Upper lobe of left lung (tissue), 6 donors: ENCODE data around the gene ATP9B. TPM values are rescaled to one million over a fixed set of nuclear protein-coding genes. Genes with fewer than 3 reads are reported as not detected.

Experiments used
- ATAC-seq, 2 donors: fragments of 200-7000 bp; cut with Tn5 transposase; one replicate each; pipeline ENCODE4 v1.9.1; 2022; ENCODE audit warnings: mild to moderate bottlenecking in 2 of 2, moderate library complexity in 2 of 2; ENCODE audit not compliant: low FRiP score in 2 of 2
- DNase-seq, 2 donors: peaks; one replicate each; pipeline ENCODE4 v3.0.0-alpha.2; 2019 to 2020
- H3K27ac ChIP-seq, 4 donors: fragments of 200-600 bp; sonication (generic); one replicate each; pipeline ENCODE4 v1.5.1; 2016 to 2019
- H3K27me3 ChIP-seq, 4 donors: fragments of 200-600 bp; sonication (generic); one replicate each; pipeline ENCODE4 v1.5.1; 2017 to 2019
- H3K36me3 ChIP-seq, 4 donors: fragments of 200-600 bp; sonication (generic); one replicate each; pipeline ENCODE4 v1.5.1; 2016 to 2019
- H3K4me1 ChIP-seq, 4 donors: fragments of 200-600 bp; sonication (generic); one replicate each; pipeline ENCODE4 v1.5.1; 2018 to 2019
- H3K4me3 ChIP-seq, 4 donors: fragments of 200-600 bp; sonication (generic); one replicate each; pipeline ENCODE4 v1.5.1; 2017 to 2019; ENCODE audit warnings: mild to moderate bottlenecking in 2 of 4, moderate library complexity in 1 of 4
- H3K9me3 ChIP-seq, 4 donors: fragments of 200-600 bp; sonication (generic); one replicate each; pipeline ENCODE4 v1.5.1; 2018 to 2019
- EP300 ChIP-seq, 4 donors: sonication (generic); formaldehyde crosslinking; IDR thresholded peaks; one replicate each; pipeline ENCODE4 v1.5.1; 2017; ENCODE audit warnings: antibody characterized with exemption in 4 of 4, control low read depth in 2 of 4
- POLR2A ChIP-seq, 4 donors: fragments of 450-650 bp; IDR thresholded peaks; one replicate each; pipeline ENCODE4 v1.5.1; 2016 to 2017; ENCODE audit warnings: antibody characterized with exemption in 4 of 4, mild to moderate bottlenecking in 2 of 4
- POLR2AphosphoS5 ChIP-seq, 2 donors: sonication (generic); formaldehyde crosslinking; IDR thresholded peaks; one replicate each; pipeline ENCODE4 v1.5.1; 2017; ENCODE audit warnings: antibody characterized with exemption in 2 of 2
- WGBS, 2 donors: methylation state at CpG; one replicate each; pipeline ENCODE4 v1.1.5; 2017 to 2018; 5-methylcytosine and 5-hydroxymethylcytosine counted together
- total RNA-seq, 6 donors: library from RNA; depleted of rRNA in 4 of 6; stranded (reverse); fragments of >200 nt in 4 of 6; gene quantifications; one replicate each; pipeline versions ENCODE4 v1.1.0 to v1.2.1, GENCODE V29; 2016 to 2021
- TF ChIP-seq, protein P1 (sequence below), 6 experiments: fragments of 450-650 bp in 4 of 6; fragments of 200-600 bp in 2 of 6; sonication (generic) in 2 of 6; IDR thresholded peaks; one replicate each; pipeline ENCODE4 v1.5.1; 2016 to 2019; ENCODE audit warnings: antibody characterized with exemption in 6 of 6
- donor health status: DM: no; HTN: no; CAD: no; lungs with moderate emphysema.
- donor health status: DM: no; HTN: yes; CAD: no; lungs with severe emphysema.

ATP9B gene
- total RNA-seq, 6 donors from 2014 or later = 29.8 to 124 (median 49.2) TPM

DNA sequence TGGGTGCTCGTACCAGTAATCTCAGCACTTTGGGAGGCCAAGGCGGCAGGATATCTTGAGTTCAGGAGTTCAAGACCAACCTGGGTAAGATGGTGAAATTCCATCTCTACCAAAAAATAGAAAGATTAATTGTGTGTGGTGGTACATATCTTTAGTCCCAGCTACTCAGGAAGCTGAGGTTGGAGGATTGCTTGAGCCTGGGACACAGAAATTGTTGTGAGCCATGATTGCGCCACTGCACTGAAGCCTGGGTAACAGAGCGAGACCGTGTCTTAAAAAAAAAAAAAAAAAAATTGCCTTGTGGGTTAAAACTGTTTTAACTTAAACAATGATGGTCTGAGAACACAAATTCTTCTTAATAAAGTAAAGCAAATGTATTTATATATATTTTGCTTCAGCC, 49.6 kb downstream of the ATP9B start:
- no peak for ATAC-seq
- DNase-seq = no peak
- TF ChIP-seq POLR2A (IDR thresholded peaks at IDR 0.05) = no peak
- TF ChIP-seq, protein P1, sequence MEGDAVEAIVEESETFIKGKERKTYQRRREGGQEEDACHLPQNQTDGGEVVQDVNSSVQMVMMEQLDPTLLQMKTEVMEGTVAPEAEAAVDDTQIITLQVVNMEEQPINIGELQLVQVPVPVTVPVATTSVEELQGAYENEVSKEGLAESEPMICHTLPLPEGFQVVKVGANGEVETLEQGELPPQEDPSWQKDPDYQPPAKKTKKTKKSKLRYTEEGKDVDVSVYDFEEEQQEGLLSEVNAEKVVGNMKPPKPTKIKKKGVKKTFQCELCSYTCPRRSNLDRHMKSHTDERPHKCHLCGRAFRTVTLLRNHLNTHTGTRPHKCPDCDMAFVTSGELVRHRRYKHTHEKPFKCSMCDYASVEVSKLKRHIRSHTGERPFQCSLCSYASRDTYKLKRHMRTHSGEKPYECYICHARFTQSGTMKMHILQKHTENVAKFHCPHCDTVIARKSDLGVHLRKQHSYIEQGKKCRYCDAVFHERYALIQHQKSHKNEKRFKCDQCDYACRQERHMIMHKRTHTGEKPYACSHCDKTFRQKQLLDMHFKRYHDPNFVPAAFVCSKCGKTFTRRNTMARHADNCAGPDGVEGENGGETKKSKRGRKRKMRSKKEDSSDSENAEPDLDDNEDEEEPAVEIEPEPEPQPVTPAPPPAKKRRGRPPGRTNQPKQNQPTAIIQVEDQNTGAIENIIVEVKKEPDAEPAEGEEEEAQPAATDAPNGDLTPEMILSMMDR (IDR thresholded peaks at IDR 0.05) = no peak
- TF ChIP-seq POLR2AphosphoS5 (IDR thresholded peaks at IDR 0.05) = no peak
- TF ChIP-seq EP300 (IDR thresholded peaks at IDR 0.05) = no peak
- no peaks in the 10 kb centered on the region for H3K9me3 ChIP-seq
- no peaks in the 10 kb centered on the region for H3K4me1 ChIP-seq
- H3K4me3 ChIP-seq = no peak overlapping the region
- no peaks in the 10 kb centered on the region for H3K27me3 ChIP-seq
- whole genome bisulfite sequencing, 2 donors = 92 to 93% methylated on average over 5 of the region's 5 CpGs
- H3K27ac ChIP-seq = no peak overlapping the region
- H3K36me3 ChIP-seq = peaks cover 0 to 12% (median 4%) of the 10 kb centered on the region in 4 donors

DNA sequence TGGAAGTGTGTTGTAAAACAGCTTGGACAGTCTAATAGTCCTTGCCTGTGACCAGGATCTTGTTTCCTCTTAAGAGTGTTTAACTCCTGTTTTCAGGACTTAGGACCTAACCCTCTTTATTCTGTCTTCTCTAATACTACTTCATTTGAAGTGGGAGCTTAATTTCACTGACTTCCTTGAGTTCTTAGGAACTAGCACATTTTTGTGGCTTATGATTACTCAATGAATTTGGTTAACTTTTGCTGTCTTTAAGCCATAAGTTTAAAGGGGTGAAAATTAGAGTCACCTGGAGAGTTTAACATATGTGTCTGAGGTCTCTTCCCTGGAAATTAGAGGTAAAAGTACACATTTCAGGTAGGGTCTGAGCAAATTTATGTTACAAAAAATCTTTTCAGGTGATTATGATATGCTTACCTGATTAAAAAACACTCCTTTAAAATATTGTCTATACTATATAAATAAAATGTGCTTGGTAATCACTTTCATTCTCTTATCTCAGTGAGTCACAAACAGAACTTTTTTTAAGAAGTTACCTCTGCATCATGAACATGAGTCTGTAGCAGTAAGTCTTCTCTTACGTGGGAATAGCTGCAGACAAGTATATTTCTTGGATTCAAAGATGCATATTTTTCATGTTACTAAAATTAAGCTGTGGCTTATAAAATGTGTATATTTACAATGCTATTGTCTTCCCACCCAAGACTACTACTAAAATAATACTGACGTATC, 52.7 kb downstream of the ATP9B start:
- no peaks in the 10 kb centered on the region for H3K4me1 ChIP-seq
- ATAC-seq (no peak), DNase-seq (no peak)
- TF ChIP-seq, protein P1 (IDR thresholded peaks at IDR 0.05) = no peak
- TF ChIP-seq EP300 (IDR thresholded peaks at IDR 0.05) = no peak
- no peak for TF ChIP-seq POLR2A (IDR thresholded peaks at IDR 0.05)
- no peak for TF ChIP-seq POLR2AphosphoS5 (IDR thresholded peaks at IDR 0.05)
- H3K27me3 ChIP-seq = no peaks in the 10 kb centered on the region
- no peak overlapping the region for H3K27ac ChIP-seq
- H3K4me3 ChIP-seq = no peak overlapping the region
- H3K9me3 ChIP-seq = no peaks in the 10 kb centered on the region
- H3K36me3 ChIP-seq = peaks cover 0 to 12% (median 0%) of the 10 kb centered on the region in 4 donors
- WGBS, 2 donors = 86 to 92% methylated on average over 2 of the region's 2 CpGs

DNA sequence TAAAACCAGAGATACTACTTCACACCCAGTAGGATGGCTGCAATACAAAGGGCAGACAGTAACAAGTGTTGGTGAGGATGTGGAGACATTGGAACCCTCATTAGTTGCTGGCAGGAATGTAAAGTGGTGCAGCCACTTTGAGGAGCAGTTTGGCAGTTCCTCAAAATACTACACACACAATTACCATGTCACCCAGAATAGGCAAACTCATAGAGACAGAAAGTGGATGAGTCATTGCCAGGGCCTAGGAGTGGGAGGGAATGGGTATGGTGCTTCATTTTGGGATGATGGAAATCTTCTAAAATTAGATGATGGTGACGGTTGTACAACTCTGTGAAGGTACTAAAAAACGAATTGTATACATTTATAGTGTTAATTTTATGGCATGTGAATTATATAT, 54.8 kb downstream of the ATP9B start:
- no peaks in the 10 kb centered on the region for H3K27me3 ChIP-seq
- no peak overlapping the region for H3K27ac ChIP-seq
- TF ChIP-seq, protein P1 (IDR thresholded peaks at IDR 0.05) = no peak
- TF ChIP-seq POLR2A (IDR thresholded peaks at IDR 0.05) (no peak), EP300 (IDR thresholded peaks at IDR 0.05) (no peak), POLR2AphosphoS5 (IDR thresholded peaks at IDR 0.05) (no peak)
- H3K4me1 ChIP-seq = no peaks in the 10 kb centered on the region
- WGBS, 2 donors = 42 to 44% methylated on average over 2 of the region's 2 CpGs
- DNase-seq = no peak
- H3K9me3 ChIP-seq = no peaks in the 10 kb centered on the region
- H3K4me3 ChIP-seq = no peak overlapping the region
- peak in 1 of 2 donors; percentile 61 for ATAC-seq
- peaks cover 0 to 22% (median 2%) of the 10 kb centered on the region in 4 donors for H3K36me3 ChIP-seq

DNA sequence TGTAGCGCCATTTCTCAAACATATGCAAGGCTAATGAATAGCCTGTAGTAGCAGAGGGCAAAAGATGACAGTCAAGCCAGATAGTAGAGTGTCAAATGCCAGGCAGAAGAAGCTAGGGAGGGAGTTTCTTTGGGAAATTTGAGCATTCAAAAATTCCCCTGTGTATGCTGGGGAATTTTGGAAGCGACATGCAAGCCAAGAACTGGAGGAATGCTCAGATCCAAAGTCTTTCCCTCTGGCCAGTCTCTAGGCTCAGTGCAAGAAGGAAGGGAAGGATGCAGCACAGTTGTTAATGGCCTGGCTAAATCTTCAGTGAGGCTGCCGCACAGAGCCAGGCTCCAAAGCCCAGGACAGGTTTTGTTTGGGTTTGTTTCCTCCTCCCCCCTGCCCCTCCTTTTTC, 59.9 kb downstream of the ATP9B start:
- ATAC-seq = no peak
- DNase-seq = no peak
- Histone ChIP-seq H3K27ac (no peak overlapping the region), H3K36me3 (peaks cover 0 to 26% (median 2%) of the 10 kb centered on the region in 4 donors), H3K9me3 (no peaks in the 10 kb centered on the region), H3K4me3 (no peak overlapping the region), H3K27me3 (no peaks in the 10 kb centered on the region), H3K4me1 (no peaks in the 10 kb centered on the region)
- TF ChIP-seq POLR2A (IDR thresholded peaks at IDR 0.05) = no peak
- no peak for TF ChIP-seq POLR2AphosphoS5 (IDR thresholded peaks at IDR 0.05)
- WGBS, 2 donors = 92 to 95% methylated on average over 3 of the region's 3 CpGs

DNA sequence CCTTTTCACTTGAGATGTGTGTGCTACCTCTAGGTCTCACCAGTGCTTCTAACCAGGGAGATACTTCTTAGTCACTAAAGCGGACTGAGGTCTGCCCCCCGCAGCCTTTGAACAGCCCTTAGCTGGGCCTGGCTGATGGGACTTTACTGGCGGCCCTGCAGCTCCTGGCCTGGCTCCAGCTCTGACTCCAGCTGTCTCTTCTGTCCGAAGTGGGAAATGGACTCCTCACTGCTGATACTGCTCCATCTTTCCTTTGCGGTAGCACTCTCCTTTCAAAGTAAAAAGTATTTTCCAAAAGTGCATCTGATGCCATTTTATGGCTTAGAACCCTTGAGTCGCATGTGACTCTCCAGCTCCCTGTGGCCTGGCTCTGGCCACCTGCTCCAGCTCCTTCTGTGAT, 64.5 kb downstream of the ATP9B start:
- Histone ChIP-seq H3K4me3 (no peak overlapping the region), H3K9me3 (no peaks in the 10 kb centered on the region), H3K4me1 (no peaks in the 10 kb centered on the region), H3K36me3 (peaks cover 0 to 19% (median 0%) of the 10 kb centered on the region in 4 donors), H3K27me3 (no peaks in the 10 kb centered on the region), H3K27ac (no peak overlapping the region)
- TF ChIP-seq EP300 (IDR thresholded peaks at IDR 0.05) (no peak), POLR2AphosphoS5 (IDR thresholded peaks at IDR 0.05) (no peak), POLR2A (IDR thresholded peaks at IDR 0.05) (no peak)
- TF ChIP-seq, protein P1 (IDR thresholded peaks at IDR 0.05) = no peak
- ATAC-seq (no peak), DNase-seq (peak in 1 of 2 donors; percentile 23)
- WGBS, 2 donors = 89 to 98% methylated on average over 6 of the region's 6 CpGs
